ENCODE measurements around the gene MARCHF3.

Gene MARCHF3

DNA sequence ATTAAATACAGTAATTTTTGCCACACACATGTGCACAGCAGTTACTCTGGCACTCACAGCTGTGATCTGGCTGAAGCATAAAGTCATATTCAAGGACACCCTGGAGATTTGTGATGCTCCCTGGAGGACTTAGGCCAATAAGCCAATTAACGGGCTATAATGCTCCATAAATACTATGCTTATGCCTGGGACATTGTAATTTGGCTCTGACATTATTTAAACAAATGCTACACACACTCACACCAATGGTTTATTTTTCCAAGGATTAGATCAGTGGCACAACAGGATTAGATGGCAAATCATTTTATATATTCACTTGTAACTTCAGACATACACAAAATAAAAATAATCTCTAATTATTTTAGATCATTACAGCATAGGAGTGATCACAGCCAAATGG, 142.2 kb downstream of the MARCHF3 start:
- Histone ChIP-seq H3F3A (ENCODE audit: insufficient read depth, low read length) (no peaks in the 10 kb centered on the region), H3K4me1 (ENCODE audit: insufficient read depth, low read length, severe bottlenecking) (no peaks in the 10 kb centered on the region), H3K27me3 (ENCODE audit: insufficient read depth, low read length) (no peaks in the 10 kb centered on the region), H3K4me2 (ENCODE audit: low read length) (no peak overlapping the region), H2AFZ (ENCODE audit: low read length) (no peak overlapping the region), H3K79me2 (ENCODE audit: insufficient read depth, low read length) (no peaks in the 10 kb centered on the region), H3K27ac (ENCODE audit: low read depth, low read length, poor library complexity, severe bottlenecking) (no peak overlapping the region), H3K4me3 (ENCODE audit: low read depth, low read length, poor library complexity, severe bottlenecking) (no peak overlapping the region), H3K9me3 (ENCODE audit: low read length) (no peaks in the 10 kb centered on the region), H4K20me1 (ENCODE audit: insufficient read depth, low read length) (no peaks in the 10 kb centered on the region), H3K36me3 (ENCODE audit: insufficient read depth, low read length) (no peaks in the 10 kb centered on the region), H3K9ac (ENCODE audit: low read length) (no peak overlapping the region), H3K9me2 (ENCODE audit: low read depth, low read length) (no peaks in the 10 kb centered on the region)
- TF ChIP-seq, protein P1, sequence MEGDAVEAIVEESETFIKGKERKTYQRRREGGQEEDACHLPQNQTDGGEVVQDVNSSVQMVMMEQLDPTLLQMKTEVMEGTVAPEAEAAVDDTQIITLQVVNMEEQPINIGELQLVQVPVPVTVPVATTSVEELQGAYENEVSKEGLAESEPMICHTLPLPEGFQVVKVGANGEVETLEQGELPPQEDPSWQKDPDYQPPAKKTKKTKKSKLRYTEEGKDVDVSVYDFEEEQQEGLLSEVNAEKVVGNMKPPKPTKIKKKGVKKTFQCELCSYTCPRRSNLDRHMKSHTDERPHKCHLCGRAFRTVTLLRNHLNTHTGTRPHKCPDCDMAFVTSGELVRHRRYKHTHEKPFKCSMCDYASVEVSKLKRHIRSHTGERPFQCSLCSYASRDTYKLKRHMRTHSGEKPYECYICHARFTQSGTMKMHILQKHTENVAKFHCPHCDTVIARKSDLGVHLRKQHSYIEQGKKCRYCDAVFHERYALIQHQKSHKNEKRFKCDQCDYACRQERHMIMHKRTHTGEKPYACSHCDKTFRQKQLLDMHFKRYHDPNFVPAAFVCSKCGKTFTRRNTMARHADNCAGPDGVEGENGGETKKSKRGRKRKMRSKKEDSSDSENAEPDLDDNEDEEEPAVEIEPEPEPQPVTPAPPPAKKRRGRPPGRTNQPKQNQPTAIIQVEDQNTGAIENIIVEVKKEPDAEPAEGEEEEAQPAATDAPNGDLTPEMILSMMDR (IDR thresholded peaks at IDR 0.05; ENCODE audit: low read length), result no peak
- TF ChIP-seq EZH2 (IDR thresholded peaks at IDR 0.05; ENCODE audit: borderline replicate concordance, low read length), result no peak

- H3K4me1 ChIP-seq (ENCODE audit: insufficient read depth, low read length, severe bottlenecking), result no peaks in the 10 kb centered on the region
- H3F3A ChIP-seq (ENCODE audit: insufficient read depth, low read length), result no peaks in the 10 kb centered on the region
- no peak overlapping the region for H3K9ac ChIP-seq (ENCODE audit: low read length)
- H3K27ac ChIP-seq (ENCODE audit: low read depth, low read length, poor library complexity, severe bottlenecking), result no peak overlapping the region
- no peaks in the 10 kb centered on the region for H3K9me2 ChIP-seq (ENCODE audit: low read depth, low read length)
- TF ChIP-seq, protein P1 (IDR thresholded peaks at IDR 0.05; ENCODE audit: low read length), result no peak
- no peak for TF ChIP-seq EZH2 (IDR thresholded peaks at IDR 0.05; ENCODE audit: borderline replicate concordance, low read length)
- H2AFZ ChIP-seq (ENCODE audit: low read length), result no peak overlapping the region
- no peaks in the 10 kb centered on the region for H3K9me3 ChIP-seq (ENCODE audit: low read length)
- H3K36me3 ChIP-seq (ENCODE audit: insufficient read depth, low read length), result no peaks in the 10 kb centered on the region
- H4K20me1 ChIP-seq (ENCODE audit: insufficient read depth, low read length), result no peaks in the 10 kb centered on the region
- no peaks in the 10 kb centered on the region for H3K27me3 ChIP-seq (ENCODE audit: insufficient read depth, low read length)
- H3K79me2 ChIP-seq (ENCODE audit: insufficient read depth, low read length), result no peaks in the 10 kb centered on the region
- no peak overlapping the region for H3K4me3 ChIP-seq (ENCODE audit: low read depth, low read length, poor library complexity, severe bottlenecking)
- no peak overlapping the region for H3K4me2 ChIP-seq (ENCODE audit: low read length)
These were observed 146.0 kb downstream of the MARCHF3 start for GRCh38 chr5:126884269-126884819.

GRCh38 chr5:126883564-126884245, 146.7 kb downstream of the MARCHF3 start:
- no peaks in the 10 kb centered on the region for H3K9me2 ChIP-seq (ENCODE audit: low read depth, low read length)
- no peak overlapping the region for H3K9ac ChIP-seq (ENCODE audit: low read length)
- H3K79me2 ChIP-seq (ENCODE audit: insufficient read depth, low read length), result no peaks in the 10 kb centered on the region
- no peaks in the 10 kb centered on the region for H4K20me1 ChIP-seq (ENCODE audit: insufficient read depth, low read length)
- H3K36me3 ChIP-seq (ENCODE audit: insufficient read depth, low read length), result no peaks in the 10 kb centered on the region
- no peak overlapping the region for H2AFZ ChIP-seq (ENCODE audit: low read length)
- H3K9me3 ChIP-seq (ENCODE audit: low read length), result no peaks in the 10 kb centered on the region
- no peak overlapping the region for H3K4me2 ChIP-seq (ENCODE audit: low read length)
- TF ChIP-seq, protein P1 (IDR thresholded peaks at IDR 0.05; ENCODE audit: low read length), result no peak
- TF ChIP-seq EZH2 (IDR thresholded peaks at IDR 0.05; ENCODE audit: borderline replicate concordance, low read length), result no peak
- H3K4me3 ChIP-seq (ENCODE audit: low read depth, low read length, poor library complexity, severe bottlenecking), result no peak overlapping the region
- no peaks in the 10 kb centered on the region for H3F3A ChIP-seq (ENCODE audit: insufficient read depth, low read length)
- H3K4me1 ChIP-seq (ENCODE audit: insufficient read depth, low read length, severe bottlenecking), result no peaks in the 10 kb centered on the region
- no peak overlapping the region for H3K27ac ChIP-seq (ENCODE audit: low read depth, low read length, poor library complexity, severe bottlenecking)
- no peaks in the 10 kb centered on the region for H3K27me3 ChIP-seq (ENCODE audit: insufficient read depth, low read length)

Data from OCI-LY1 (cell line).